ENCODE measurements around the gene CLDN19.

- no peak for TF ChIP-seq CTCF (IDR thresholded peaks at IDR 0.05)
- no peak for TF ChIP-seq SIN3A (IDR thresholded peaks at IDR 0.05; ENCODE audit: borderline replicate concordance, insufficient read depth, low read depth, low read length)
- TF ChIP-seq POLR2AphosphoS5 (IDR thresholded peaks at IDR 0.05; ENCODE audit: low read depth, low read length), result no peak
- TF ChIP-seq TCF7L2 (IDR thresholded peaks at IDR 0.05; ENCODE audit: low read depth, low read length), result no peak
These were observed 12.2 kb upstream of the CLDN19 start for GRCh38 chr1:42752284-42752683.
